NCI-H226 (cell line): ENCODE data around the gene CLEC2D.
"Not testable (repeated sequence)": the region's sequence is repeated elsewhere in the genome, so short reads cannot be mapped to it uniquely, and the experiment has no call there.

Experiments
- DNase-seq: peaks from one replicate; pipeline ENCODE4 v3.0.0-alpha.2; 2015

The CLEC2D gene

GRCh38 chr12:9731393-9731792 lies 61.9 kb downstream of the CLEC2D start:
- no peak for DNase-seq

DNA sequence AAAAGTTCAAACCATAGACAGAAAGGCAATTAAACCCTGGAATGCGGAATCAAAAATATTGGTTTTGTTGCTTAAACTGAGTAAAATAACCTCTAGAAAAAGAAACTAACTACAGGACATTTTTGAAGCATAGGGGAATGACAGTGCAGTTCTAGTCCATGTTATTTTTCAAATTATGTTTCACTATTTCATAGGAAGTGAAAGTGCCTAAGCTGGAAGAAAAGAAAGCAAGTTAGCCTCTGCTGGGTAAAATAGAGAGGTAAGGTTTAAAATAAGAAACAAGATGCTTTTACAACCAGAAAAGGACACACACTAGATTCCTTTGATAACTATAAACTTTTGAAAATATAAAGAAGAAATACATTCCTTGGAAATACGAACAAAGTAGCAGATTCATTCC lies 62.3 kb downstream of the CLEC2D start:
- DNase-seq: no peak

DNA sequence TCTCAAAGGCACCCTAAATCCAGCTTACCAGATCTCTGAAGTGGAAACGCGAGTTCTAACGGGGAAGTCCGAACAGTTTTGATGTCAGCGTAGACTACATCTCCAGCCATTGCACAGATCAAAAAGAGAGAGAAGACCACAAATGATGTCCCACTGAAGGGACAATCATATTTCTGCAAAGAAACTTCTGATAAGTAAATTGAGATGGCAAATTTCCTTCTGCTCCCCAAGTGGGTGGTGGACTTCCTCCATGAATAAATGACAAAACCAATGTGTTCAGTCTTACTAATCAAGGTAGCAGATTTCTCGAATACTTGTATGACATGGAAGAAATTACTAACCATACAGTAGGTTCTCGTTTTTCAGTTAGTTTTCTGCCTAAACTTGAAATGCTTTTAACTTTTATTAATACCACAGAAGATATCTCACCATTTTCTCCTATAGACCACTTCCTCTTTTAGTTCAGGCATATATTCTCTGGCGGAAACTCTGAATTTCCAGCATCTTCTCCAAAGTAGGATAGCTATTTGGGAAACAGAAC lies 63.5 kb downstream of the CLEC2D start, which contains the start of gene CLECL1:
Gene CLECL1 (minus strand): TSS at position 177 of the 541 bp plus-strand sequence.
- DNase-seq: no peak

DNA sequence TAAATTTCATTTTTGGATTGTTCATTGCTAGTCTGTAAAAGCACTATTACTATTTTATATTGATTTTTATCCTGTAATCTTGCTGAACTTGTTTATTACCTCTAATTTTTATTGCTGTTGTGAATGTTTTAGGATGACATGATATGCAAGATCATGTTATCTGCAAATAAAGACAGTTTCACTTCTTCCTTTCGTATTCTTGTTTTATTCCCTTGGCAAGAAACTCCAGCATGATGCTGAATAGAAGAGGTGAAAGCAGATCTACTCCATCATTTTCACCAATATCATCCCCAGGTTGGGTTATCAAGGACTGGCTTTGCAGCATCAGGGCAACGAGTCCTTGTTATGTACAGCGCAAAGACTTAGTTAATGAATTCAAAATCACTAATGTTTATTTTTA lies 66.1 kb downstream of the CLEC2D start:
- DNase-seq: no peak

- no peak for DNase-seq
Observed at GRCh38 chr12:9736936-9737705, 67.6 kb downstream of the CLEC2D start.

GRCh38 chr12:9738905-9739304 lies 69.4 kb downstream of the CLEC2D start:
- not testable (repeated sequence) for DNase-seq

- not testable (repeated sequence) for DNase-seq
Observed at GRCh38 chr12:9739404-9740105, 70.0 kb downstream of the CLEC2D start.

- no peak for DNase-seq
Observed at GRCh38 chr12:9740106-9740750, 70.7 kb downstream of the CLEC2D start.

DNA sequence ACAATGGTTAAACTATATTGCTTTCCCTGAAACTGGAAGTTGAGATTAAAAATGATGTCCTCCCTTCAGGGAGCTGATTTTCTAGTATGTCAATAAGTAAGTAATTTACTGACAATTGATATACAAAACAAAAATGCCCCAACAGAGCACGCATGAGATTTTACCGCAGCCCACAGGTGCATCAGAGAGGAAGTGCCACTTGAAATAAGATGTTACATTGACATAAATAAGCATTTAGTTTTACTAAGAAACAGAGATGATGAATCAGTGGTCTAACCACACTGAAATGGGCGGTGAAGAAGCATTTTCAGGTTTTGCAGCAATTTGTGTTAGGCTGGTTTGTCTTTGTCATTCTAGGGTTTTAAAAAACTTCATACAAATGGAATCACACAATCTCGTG lies 72.2 kb downstream of the CLEC2D start:
- DNase-seq: no peak

GRCh38 chr12:9742661-9743060 lies 73.1 kb downstream of the CLEC2D start:
- no peak for DNase-seq

DNA sequence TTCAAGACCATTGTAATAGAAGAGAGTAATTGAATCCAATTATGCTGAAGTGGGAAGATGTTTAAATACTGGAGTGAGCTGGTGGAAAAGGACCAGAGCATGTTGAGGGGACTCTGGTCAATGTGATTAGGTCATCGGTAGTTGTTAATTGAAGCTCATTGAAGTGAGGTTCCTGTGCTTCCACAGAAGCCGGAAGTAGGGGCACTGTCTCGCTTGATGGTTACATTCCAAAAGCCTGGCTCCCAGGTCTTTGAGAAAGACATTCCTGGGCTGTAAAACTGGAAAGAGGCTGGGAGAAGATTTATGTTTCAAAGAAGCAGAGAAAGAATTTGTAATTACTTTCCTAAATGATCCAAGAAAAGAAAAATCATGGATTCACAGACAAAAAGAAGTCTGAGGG lies 75.7 kb downstream of the CLEC2D start:
- DNase-seq: no peak
